SK-N-SH (cell line): Measurements from ENCODE around the gene SCARF2. TPM values are rescaled to one million over a fixed set of nuclear protein-coding genes. Genes with fewer than 3 reads are reported as not detected.

Experiments
- CTCF ChIA-PET: fragments of 300-600, 350-600 bp; formaldehyde crosslinking; extraction: SDS; loops from one replicate; lab custom pipeline; 2021; lab: Yijun Ruan, JAX
- POLR2A ChIA-PET: fragments of 350-600 bp; sonication (Branson Sonifier 250); formaldehyde crosslinking; extraction: SDS; loops from one replicate; lab custom pipeline; 2020; ENCODE audit warnings: antibody characterized with exemption, inconsistent platforms; lab: Yijun Ruan, JAX
- DNase-seq: peaks from one replicate; pipeline ENCODE4 v3.0.0; 2012
- H2AFZ ChIP-seq: fragments of 200-600 bp; sonication (generic); 2 replicates; pipeline ENCODE4 v1.8.1; 2016; ENCODE audit warnings: antibody characterized with exemption, mild to moderate bottlenecking, low read depth
- H3F3A ChIP-seq: fragments of 200-600 bp; sonication (generic); replicated peaks from 2 replicates; pipeline ENCODE3; 2016; ENCODE audit warnings: antibody characterized with exemption, mild to moderate bottlenecking; ENCODE audit not compliant: insufficient read depth
- H3K27ac ChIP-seq, 2 experiments: fragments of 200-500 bp in 1 of 2; fragments of 200-600 bp in 1 of 2; sonication (Bioruptor generic) in 1 of 2; sonication (generic), shearing (Covaris generic) in 1 of 2; 2 replicates each; pipeline versions ENCODE4 v1.5.1 to v1.6.1; 2014 to 2016; ENCODE audit warnings: low read depth in 2 of 2, inconsistent platforms in 1 of 2, low read length in 1 of 2, mild to moderate bottlenecking in 1 of 2, mixed read lengths in 1 of 2
- H3K27me3 ChIP-seq: fragments of 200-600 bp; sonication (generic), shearing (Covaris generic); 2 replicates; pipeline ENCODE4 v1.6.1; 2016; ENCODE audit warnings: mixed run types; ENCODE audit not compliant: insufficient read depth
- H3K36me3 ChIP-seq, 2 experiments: fragments of 200-500 bp in 1 of 2; fragments of 200-600 bp in 1 of 2; sonication (Bioruptor generic) in 1 of 2; sonication (generic) in 1 of 2; replicated peaks in 1 of 2; 2 replicates each; pipeline versions ENCODE3 to v1.5.1; 2014 to 2016; ENCODE audit warnings: low read length in 1 of 2, mild to moderate bottlenecking in 1 of 2; ENCODE audit not compliant: insufficient read depth in 2 of 2, control insufficient read depth in 1 of 2
- H3K4me1 ChIP-seq, 2 experiments: fragments of 200-500 bp in 1 of 2; fragments of 200-600 bp in 1 of 2; sonication (Bioruptor generic) in 1 of 2; sonication (generic), shearing (Covaris generic) in 1 of 2; 2 replicates each; pipeline versions ENCODE4 v1.5.1 to v1.6.1; 2014 to 2016; ENCODE audit warnings: low read depth in 1 of 2, low read length in 1 of 2, mixed run types in 1 of 2; ENCODE audit not compliant: insufficient read depth in 2 of 2, control insufficient read depth in 1 of 2
- H3K4me2 ChIP-seq: fragments of 200-600 bp; sonication (generic), shearing (Covaris generic); 2 replicates; pipeline ENCODE4 v1.6.1; 2017; ENCODE audit warnings: mixed run types
- H3K4me3 ChIP-seq, 2 experiments: fragments of 200-500 bp in 1 of 2; fragments of 200-600 bp in 1 of 2; sonication (Bioruptor generic) in 1 of 2; sonication (generic), shearing (Covaris generic) in 1 of 2; 2 replicates each; pipeline versions ENCODE4 v1.5.1 to v1.8.1; 2014 to 2016; ENCODE audit warnings: low read depth in 2 of 2, inconsistent platforms in 1 of 2, low read length in 1 of 2, mild to moderate bottlenecking in 1 of 2, mixed read lengths in 1 of 2, moderate library complexity in 1 of 2
- H3K79me2 ChIP-seq: fragments of 200-600 bp; sonication (generic); 2 replicates; pipeline ENCODE4 v1.8.1; 2017; ENCODE audit warnings: mild to moderate bottlenecking; ENCODE audit not compliant: insufficient read depth
- H3K9ac ChIP-seq: fragments of 200-600 bp; sonication (generic); 2 replicates; pipeline ENCODE4 v1.6.1; 2017; ENCODE audit warnings: mixed run types
- H3K9me2 ChIP-seq: fragments of 200-600 bp; sonication (generic); 2 replicates; pipeline ENCODE4 v1.6.1; 2017; ENCODE audit warnings: mixed run types
- H3K9me3 ChIP-seq: fragments of 200-600 bp; sonication (generic); 2 replicates; pipeline ENCODE4 v1.6.1; 2017; ENCODE audit warnings: mixed run types, mild to moderate bottlenecking, moderate library complexity
- H4K20me1 ChIP-seq: fragments of 200-600 bp; sonication (generic); 2 replicates; pipeline ENCODE4 v1.6.1; 2017; ENCODE audit warnings: mild to moderate bottlenecking, mixed run types; ENCODE audit not compliant: insufficient read depth
- EP300 ChIP-seq, 2 experiments: IDR thresholded peaks; 2 replicates each; pipeline versions ENCODE4 v1.4.0 to v1.6.1; 2012; ENCODE audit warnings: borderline replicate concordance in 1 of 2, low read depth in 1 of 2, low read length in 1 of 2
- FOSL2 ChIP-seq: IDR thresholded peaks from 2 replicates; pipeline ENCODE4 v1.4.0; 2012; ENCODE audit warnings: low read depth, mild to moderate bottlenecking, moderate library complexity, borderline replicate concordance
- GABPA ChIP-seq: IDR thresholded peaks from 2 replicates; pipeline ENCODE4 v1.4.0; 2012; ENCODE audit warnings: low read depth, mild to moderate bottlenecking
- GATA2 ChIP-seq: sonication (generic); formaldehyde crosslinking; IDR thresholded peaks from 2 replicates; pipeline ENCODE4 v1.5.0; 2020; ENCODE audit warnings: mild to moderate bottlenecking, missing genetic modification reagents
- MXI1 ChIP-seq: IDR thresholded peaks from 2 replicates; pipeline ENCODE4 v1.6.1; 2012; ENCODE audit warnings: mild to moderate bottlenecking, low read depth, low read length, improper control_type of control experiment
- RAD21 ChIP-seq: IDR thresholded peaks from 2 replicates; pipeline ENCODE4 v1.6.1; 2012; ENCODE audit warnings: mild to moderate bottlenecking, low read length
- RXRA ChIP-seq: IDR thresholded peaks from 2 replicates; pipeline ENCODE4 v1.4.0; 2012; ENCODE audit warnings: low read depth, mild to moderate bottlenecking, borderline replicate concordance
- SMC3 ChIP-seq: IDR thresholded peaks from 2 replicates; pipeline ENCODE4 v1.6.1; 2012; ENCODE audit warnings: low read depth, low read length, improper control_type of control experiment
- WGBS: methylation state at CpG from one replicate; pipeline ENCODE4 v1.1.6; 2017; ENCODE audit warnings: low lambda C conversion rate; 5-methylcytosine and 5-hydroxymethylcytosine counted together
- polyA plus RNA-seq, 3 experiments: library from polyadenylated mRNA; depleted of rRNA; stranded (reverse); fragments of >200 nt; gene quantifications; 2 replicates each; pipeline ENCODE4 v1.2.3, GENCODE V29; 2012
- TF ChIP-seq, protein P1 (sequence below): fragments of 200-600 bp; sonication (generic); IDR thresholded peaks from 2 replicates; pipeline ENCODE4 v1.6.1; 2017; ENCODE audit warnings: antibody characterized with exemption, mild to moderate bottlenecking, moderate library complexity
- TF ChIP-seq, protein P2 (sequence below): IDR thresholded peaks from 2 replicates; pipeline ENCODE4 v1.6.1; 2012; ENCODE audit warnings: mild to moderate bottlenecking, low read depth, low read length, moderate library complexity
- TF ChIP-seq, protein P3 (sequence below): fragments of 150-350 bp; IDR thresholded peaks from 2 replicates; pipeline ENCODE4 v1.6.1; 2017; ENCODE audit warnings: antibody characterized with exemption, low read length, low read depth, borderline replicate concordance
- TF ChIP-seq, protein P4 (sequence below): IDR thresholded peaks from 2 replicates; pipeline ENCODE4 v1.4.0; 2012; ENCODE audit warnings: low read depth

SCARF2 gene
- polyA plus RNA-seq, 1 of the 3 experiments (the other 2 are of a cell fraction): 49.0 TPM

DNA sequence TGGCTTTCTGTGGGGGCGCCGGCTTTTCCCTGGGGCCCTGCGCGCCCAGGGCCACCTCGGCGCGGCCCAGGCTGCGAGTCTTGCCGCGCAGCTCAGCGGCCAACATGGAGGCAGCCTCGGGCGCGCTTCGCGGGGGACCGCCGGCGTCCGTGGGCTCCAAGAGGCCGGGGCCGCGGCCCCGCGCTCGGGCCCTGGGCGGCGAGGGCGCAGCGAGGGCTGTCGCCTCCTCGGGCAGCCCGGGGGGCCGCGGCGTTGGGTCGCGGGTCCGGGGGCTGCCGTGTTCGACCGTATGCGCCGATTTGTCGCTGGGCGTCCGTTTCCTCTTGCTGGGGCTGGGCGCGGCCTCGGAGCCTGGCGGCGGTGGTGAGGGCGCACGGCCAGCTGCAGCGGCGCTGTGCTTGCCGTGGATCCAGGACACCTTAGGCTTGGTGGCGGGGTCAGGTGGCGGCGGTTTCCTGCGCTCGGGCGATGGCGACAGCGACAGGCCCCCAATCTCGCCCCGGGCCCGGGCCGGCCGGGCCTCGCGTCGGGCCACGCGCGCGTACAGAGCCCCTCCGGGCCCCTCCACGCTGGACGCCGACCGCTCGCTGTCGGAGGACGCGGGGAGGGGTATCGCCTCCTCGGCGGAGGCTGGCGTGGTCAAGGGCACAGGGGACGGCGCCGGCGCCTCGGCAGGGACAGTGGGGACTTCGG is 11.9 kb downstream of the SCARF2 start:
- Histone ChIP-seq H3K4me1 (peaks cover 16 to 38% of the 10 kb centered on the region in 2 experiments; a peak in 3 of 4 replicates), H2AFZ (no peak overlapping the region), H3K9ac (no peak overlapping the region), H3K36me3 (peaks cover 11 to 54% of the 10 kb centered on the region in 2 experiments), H3K27me3 (no peaks in the 10 kb centered on the region), H3F3A (peaks cover 8% of the 10 kb centered on the region), H4K20me1 (peaks cover 51% of the 10 kb centered on the region), H3K79me2 (0 out of 2 replicates have a peak, but pooled peaks cover 5% of the 10 kb centered on the region), H3K9me2 (no peaks in the 10 kb centered on the region), H3K4me3 (no peak overlapping the region), H3K4me2 (no peak overlapping the region), H3K9me3 (no peaks in the 10 kb centered on the region), H3K27ac (no peak overlapping the region)
- ChIA-PET POLR2A (no interaction called here), CTCF (no interaction called here)
- no peak for DNase-seq
- 97% methylated on average over 41 of the region's 96 CpGs for WGBS
- no peak for TF ChIP-seq FOSL2
- no peak for TF ChIP-seq RAD21
- TF ChIP-seq, protein P1, sequence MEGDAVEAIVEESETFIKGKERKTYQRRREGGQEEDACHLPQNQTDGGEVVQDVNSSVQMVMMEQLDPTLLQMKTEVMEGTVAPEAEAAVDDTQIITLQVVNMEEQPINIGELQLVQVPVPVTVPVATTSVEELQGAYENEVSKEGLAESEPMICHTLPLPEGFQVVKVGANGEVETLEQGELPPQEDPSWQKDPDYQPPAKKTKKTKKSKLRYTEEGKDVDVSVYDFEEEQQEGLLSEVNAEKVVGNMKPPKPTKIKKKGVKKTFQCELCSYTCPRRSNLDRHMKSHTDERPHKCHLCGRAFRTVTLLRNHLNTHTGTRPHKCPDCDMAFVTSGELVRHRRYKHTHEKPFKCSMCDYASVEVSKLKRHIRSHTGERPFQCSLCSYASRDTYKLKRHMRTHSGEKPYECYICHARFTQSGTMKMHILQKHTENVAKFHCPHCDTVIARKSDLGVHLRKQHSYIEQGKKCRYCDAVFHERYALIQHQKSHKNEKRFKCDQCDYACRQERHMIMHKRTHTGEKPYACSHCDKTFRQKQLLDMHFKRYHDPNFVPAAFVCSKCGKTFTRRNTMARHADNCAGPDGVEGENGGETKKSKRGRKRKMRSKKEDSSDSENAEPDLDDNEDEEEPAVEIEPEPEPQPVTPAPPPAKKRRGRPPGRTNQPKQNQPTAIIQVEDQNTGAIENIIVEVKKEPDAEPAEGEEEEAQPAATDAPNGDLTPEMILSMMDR: no peak
- no peak for TF ChIP-seq GATA2 (CRISPR knock-in tag)
- TF ChIP-seq MXI1: no peak
- TF ChIP-seq EP300 (IDR thresholded peaks at IDR 0.05; ENCODE audit: borderline replicate concordance in 1 of 2, low read depth in 1 of 2, low read length in 1 of 2): no peak
- TF ChIP-seq, protein P2, sequence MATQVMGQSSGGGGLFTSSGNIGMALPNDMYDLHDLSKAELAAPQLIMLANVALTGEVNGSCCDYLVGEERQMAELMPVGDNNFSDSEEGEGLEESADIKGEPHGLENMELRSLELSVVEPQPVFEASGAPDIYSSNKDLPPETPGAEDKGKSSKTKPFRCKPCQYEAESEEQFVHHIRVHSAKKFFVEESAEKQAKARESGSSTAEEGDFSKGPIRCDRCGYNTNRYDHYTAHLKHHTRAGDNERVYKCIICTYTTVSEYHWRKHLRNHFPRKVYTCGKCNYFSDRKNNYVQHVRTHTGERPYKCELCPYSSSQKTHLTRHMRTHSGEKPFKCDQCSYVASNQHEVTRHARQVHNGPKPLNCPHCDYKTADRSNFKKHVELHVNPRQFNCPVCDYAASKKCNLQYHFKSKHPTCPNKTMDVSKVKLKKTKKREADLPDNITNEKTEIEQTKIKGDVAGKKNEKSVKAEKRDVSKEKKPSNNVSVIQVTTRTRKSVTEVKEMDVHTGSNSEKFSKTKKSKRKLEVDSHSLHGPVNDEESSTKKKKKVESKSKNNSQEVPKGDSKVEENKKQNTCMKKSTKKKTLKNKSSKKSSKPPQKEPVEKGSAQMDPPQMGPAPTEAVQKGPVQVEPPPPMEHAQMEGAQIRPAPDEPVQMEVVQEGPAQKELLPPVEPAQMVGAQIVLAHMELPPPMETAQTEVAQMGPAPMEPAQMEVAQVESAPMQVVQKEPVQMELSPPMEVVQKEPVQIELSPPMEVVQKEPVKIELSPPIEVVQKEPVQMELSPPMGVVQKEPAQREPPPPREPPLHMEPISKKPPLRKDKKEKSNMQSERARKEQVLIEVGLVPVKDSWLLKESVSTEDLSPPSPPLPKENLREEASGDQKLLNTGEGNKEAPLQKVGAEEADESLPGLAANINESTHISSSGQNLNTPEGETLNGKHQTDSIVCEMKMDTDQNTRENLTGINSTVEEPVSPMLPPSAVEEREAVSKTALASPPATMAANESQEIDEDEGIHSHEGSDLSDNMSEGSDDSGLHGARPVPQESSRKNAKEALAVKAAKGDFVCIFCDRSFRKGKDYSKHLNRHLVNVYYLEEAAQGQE: no peak
- TF ChIP-seq, protein P3, sequence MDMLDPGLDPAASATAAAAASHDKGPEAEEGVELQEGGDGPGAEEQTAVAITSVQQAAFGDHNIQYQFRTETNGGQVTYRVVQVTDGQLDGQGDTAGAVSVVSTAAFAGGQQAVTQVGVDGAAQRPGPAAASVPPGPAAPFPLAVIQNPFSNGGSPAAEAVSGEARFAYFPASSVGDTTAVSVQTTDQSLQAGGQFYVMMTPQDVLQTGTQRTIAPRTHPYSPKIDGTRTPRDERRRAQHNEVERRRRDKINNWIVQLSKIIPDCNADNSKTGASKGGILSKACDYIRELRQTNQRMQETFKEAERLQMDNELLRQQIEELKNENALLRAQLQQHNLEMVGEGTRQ: no peak
- TF ChIP-seq, protein P4, sequence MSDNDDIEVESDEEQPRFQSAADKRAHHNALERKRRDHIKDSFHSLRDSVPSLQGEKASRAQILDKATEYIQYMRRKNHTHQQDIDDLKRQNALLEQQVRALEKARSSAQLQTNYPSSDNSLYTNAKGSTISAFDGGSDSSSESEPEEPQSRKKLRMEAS: no peak
- TF ChIP-seq SMC3: no peak
- no peak for TF ChIP-seq GABPA
- no peak for TF ChIP-seq RXRA
